Measurements from ENCODE around the gene TTLL7. TPM values are rescaled to one million over a fixed set of nuclear protein-coding genes. Genes with fewer than 3 reads are reported as not detected.

Gene TTLL7
- total and polyA plus RNA-seq, 9 of the 15 experiments (the other 6 are each of a cell fraction or from before 2014, with no cell fraction given), result 0.63 to 2.6 (median 1.7) TPM

GRCh38 chr1:83889707-83890106 lies 109.2 kb downstream of the TTLL7 start:
- 3% methylated on average over 2 of the region's 2 CpGs for WGBS (ENCODE audit: insufficient coverage, low coverage, missing lambda C conversion rate)
- no peak overlapping the region for H3K4me2 ChIP-seq (ENCODE audit: insufficient read depth, low read length)
- H3K79me2 ChIP-seq (ENCODE audit: control insufficient read depth, insufficient read depth, low read length), result no peaks in the 10 kb centered on the region
- POLR2A ChIA-PET, result no interaction called here
- H3K4me1 ChIP-seq (replicated peaks in 1 of 2; ENCODE audit: control insufficient read depth in 2 of 2, insufficient read depth in 2 of 2, low read length in 2 of 2), result no peaks in the 10 kb centered on the region
- H3K27me3 ChIP-seq (ENCODE audit: control insufficient read depth in 2 of 2, insufficient read depth in 2 of 2, low read length in 2 of 2), result no peaks in the 10 kb centered on the region
- ATAC-seq (no peak), FAIRE-seq (no peak), DNase-seq (ENCODE audit: extremely low read depth in 1 of 4, low spot score in 3 of 4) (no peak)
- intact Hi-C loops (cut with micrococcal nuclease) (no loop called here), in situ Hi-C loops (cut with MboI) (no loop called here)
- H3K4me3 ChIP-seq, result no peak overlapping the region
- CTCF ChIA-PET (ENCODE audit: low intra/inter-chr PET ratio), result no interaction called here
- H3K9ac ChIP-seq (ENCODE audit: insufficient read depth in 1 of 2, low read depth in 2 of 2, low read length in 2 of 2), result no peak overlapping the region
- no peaks in the 10 kb centered on the region for H4K20me1 ChIP-seq (replicated peaks; ENCODE audit: control insufficient read depth, insufficient read depth, low read length)
- H2AFZ ChIP-seq (ENCODE audit: low read depth, low read length), result no peak overlapping the region
- BruUV-seq (replicated peaks), result no TSS peak
- H3K9me1 ChIP-seq (ENCODE audit: control insufficient read depth, insufficient read depth, low read length), result no peaks in the 10 kb centered on the region
- no peaks in the 10 kb centered on the region for H3K36me3 ChIP-seq (ENCODE audit: control insufficient read depth, insufficient read depth, low read length)
- TF ChIP-seq ZNF696 (CRISPR knock-in tag; conservative IDR thresholded peaks at IDR 0.05) (no peak), ARID4B (CRISPR knock-in tag; IDR thresholded peaks at IDR 0.05) (no peak), STAT5B (CRISPR knock-in tag; IDR thresholded peaks at IDR 0.05) (no peak), MCM2 (IDR thresholded peaks at IDR 0.05; ENCODE audit: low read depth) (no peak)
- no peaks in the 10 kb centered on the region for H3K9me3 ChIP-seq (replicated peaks; ENCODE audit: control insufficient read depth, insufficient read depth, low read depth, low read length)
- no peak overlapping the region for H3K27ac ChIP-seq (ENCODE audit: extremely low read depth, low read depth, low read length)
